ENCODE data around the gene ABLIM2.
"Not testable (repeated sequence)": the region's sequence is repeated elsewhere in the genome, so short reads cannot be mapped to it uniquely, and the experiment has no call there.

ABLIM2 gene

DNA sequence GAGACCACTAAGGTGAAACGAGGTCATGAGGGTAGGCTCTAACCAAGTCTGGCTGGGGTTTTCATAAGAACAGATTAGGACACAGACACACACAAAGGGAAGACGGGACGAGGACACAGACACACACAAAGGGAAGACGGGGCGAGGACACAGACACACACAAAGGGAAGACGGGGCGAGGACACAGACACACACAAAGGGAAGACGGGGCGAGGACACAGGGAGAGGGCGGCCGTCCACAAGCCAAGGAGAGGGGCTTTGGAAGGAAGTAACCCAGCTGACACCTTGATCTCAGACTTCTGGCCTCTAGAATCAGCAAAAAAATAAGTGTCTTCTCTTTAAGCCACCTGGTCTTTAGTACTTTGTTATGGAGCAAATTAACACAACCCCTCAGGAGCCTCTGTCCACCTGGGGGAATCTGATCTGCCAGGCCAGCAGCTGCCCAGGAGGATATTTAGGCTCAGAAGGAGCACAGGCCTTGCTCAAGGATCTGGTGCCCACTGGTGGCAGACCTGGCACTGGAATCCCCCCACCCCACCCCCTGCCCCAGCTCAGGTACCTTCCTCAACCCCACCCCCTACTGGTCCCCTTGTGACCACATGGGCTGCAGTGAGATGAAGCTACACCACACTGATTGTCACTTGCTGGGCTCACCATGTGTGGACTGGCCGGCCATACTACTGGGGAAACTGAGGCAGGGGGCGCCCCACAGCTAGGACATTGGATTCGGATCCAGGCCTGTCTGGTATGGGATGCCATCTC, 2.8 kb downstream of the ABLIM2 start:
- no peak for DNase-seq

DNA sequence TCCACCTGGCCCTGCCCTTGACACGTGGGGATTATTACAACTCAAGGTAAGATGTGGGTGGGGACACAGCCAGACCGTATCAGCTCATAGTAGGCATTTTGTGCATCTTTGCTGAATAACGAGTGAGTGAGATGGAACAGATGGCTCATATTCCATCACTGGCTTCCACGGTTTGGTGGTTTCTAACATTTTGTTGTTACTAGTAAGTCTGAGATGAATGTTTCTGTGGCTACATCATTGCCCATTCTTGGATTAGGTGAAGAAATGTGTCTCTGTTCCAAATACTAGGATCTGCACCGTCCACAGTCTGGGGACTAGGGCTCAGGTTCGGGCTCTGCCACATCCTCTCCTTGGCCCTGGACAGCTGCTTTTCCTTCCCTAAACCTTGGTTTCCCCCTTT, 3.6 kb downstream of the ABLIM2 start:
- DNase-seq = no peak

DNA sequence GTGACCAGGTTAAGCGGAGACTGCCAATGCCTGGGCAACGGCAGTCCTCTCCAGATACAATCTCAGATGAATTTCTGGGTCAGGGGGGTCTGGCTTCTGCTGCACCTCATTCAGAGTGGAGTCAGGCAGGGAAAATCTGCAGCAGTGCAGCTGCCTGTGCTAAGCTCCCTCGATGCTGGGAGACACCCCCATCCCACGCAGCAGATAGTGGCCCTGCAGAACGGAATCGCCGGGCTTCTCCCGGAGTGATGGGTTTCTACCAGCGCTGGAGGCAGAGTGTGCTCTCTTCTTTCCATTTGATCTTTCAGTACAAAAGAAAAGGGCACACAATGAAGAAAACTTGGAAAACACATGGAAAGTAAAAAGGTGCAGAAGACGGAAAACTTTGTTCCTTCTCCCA, 5.2 kb downstream of the ABLIM2 start:
- no peak for DNase-seq

DNA sequence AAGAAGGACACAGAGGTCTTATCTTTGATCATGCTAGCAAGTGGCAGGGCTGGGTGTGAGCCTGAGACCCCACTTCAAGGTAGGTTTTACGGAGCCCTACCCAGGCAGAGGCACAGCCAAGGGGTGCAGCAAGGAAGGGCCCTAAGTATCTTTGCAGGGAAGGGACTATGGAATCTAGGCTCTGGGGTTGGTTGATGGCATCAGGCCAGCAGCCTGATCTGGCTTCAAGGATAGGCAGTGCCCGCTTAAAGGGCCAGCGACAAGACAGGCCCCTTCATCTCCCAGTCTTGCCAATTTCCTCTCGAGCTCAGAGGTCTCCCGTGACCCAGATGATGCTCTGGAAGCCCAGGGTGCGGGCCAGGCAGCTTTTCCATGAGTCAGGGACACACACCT, 5.8 kb downstream of the ABLIM2 start:
- no peak for DNase-seq

GRCh38 chr4:8152090-8152864, 6.3 kb downstream of the ABLIM2 start:
- DNase-seq = no peak

DNA sequence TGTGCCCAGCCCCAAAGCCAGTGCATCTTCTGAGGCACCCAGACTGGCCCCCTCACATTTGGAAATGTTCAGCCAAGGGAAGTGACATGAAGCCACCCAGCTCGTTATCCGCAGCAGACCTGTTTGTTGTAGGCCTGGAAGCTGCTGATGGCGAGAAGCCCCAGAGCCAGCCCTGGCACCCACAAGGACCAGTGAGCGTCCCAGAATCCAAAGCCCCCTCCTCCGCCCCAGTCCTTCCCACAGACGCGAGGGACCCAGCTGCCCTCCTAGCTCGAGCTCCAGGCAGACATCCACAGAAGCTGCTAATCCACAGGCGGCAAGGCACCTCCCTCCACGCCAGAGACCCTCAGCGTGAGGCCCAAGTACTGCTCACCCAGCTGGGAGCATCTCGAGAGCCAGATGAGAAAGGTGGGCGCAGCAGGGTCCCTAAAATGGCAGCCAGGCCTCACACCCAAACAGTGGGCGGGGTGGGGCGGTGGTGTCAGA, 7.4 kb downstream of the ABLIM2 start:
- DNase-seq = no peak

- DNase-seq = no peak
Observed at GRCh38 chr4:8150152-8151090, 8.2 kb downstream of the ABLIM2 start.

DNA sequence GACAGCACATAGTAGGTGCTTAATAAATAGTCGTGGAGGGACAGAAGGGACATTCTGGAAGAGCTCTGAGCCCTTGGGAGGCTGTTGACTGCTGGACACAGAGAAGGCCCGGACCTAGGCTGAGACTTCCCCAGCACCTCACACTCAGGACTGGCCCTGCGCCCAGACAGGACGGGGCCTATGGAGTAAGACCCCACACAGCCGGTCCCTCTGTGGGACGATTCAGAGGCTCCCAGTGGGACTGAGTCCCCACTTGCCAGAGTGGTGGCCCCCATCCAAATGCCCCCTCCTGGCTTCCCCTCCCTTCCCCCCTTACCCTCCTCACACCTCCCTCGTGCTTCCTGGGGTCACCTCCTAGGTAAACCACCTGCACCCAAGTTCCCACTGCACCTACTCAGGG, 8.9 kb downstream of the ABLIM2 start:
- DNase-seq = no peak

DNA sequence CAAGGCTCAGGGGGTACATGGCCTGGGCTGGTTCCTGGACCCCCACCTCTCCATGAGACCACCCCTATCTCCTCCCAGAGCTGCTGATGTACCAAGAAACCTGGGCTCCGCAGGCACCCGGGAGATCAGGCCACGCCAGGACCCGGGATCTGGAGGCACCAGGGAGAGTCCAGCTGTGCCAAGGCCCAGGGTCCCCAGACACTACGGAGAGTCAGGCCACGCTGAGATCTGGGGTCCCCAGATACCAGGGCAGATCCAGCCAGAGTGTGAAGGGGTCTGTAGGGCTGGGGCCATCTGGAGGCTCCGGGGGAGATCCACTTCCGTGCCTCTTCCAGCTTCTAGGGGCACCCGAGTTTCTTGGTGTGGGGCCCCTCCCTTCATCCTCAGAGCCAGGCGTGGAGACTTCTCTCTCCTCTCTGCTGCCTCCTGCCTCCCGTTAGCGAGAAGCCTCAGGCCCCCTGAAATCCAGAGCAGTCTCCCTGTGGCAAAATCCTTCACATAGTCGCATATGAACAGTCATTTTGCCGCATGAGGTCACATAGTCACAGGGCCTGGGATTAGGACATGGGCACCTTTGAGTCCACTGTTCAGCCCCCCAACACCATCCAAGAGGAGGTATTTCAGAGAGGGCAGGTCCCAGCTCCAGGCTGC, 9.7 kb downstream of the ABLIM2 start:
- DNase-seq = no peak

DNA sequence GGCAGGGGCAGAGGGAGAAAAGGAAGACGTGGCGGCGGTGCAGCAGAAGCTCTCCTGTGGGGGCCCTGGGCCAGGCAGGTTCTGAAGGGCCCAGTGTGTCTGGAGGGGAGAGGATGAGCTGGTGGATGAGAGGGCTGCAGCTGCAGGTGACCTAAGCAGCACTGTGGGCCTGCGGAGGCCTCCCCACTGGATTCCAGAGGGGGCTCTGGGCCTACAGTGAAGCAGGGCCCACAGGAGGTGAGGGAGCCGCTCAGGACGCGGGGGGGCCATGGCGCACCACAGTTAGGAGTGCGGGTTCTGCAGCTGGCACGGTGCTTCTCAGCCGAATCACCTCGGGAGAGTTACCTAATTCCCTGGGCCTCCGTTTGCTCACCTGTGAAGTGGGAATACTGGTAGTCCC, 10.5 kb downstream of the ABLIM2 start:
- DNase-seq = no peak

GRCh38 chr4:8147231-8147970, 11.2 kb downstream of the ABLIM2 start:
- no peak for DNase-seq

- no peak for DNase-seq
Observed at GRCh38 chr4:8146157-8146556, 12.5 kb downstream of the ABLIM2 start.

DNA sequence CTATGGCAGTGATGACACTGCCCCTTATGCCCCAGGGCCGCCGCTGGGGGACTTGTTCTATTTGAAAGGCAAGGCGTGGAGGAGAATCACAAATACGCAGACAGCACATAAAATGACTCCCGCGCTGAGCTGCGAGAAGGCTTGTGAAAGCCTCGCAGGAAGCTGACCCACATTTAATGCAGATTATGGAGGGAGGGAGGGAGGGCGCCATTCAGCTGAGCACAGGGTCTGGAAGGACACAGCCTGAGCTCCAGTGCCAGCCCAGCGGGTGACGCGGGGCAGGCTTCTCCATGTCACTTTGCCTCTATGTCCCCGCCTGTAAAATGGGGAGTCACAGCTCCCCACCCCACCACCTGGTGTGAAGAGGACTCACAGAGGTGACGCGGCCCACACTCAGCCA, 14.3 kb downstream of the ABLIM2 start:
- no peak for DNase-seq

GRCh38 chr4:8143392-8144140, 15.0 kb downstream of the ABLIM2 start:
- DNase-seq = no peak

DNA sequence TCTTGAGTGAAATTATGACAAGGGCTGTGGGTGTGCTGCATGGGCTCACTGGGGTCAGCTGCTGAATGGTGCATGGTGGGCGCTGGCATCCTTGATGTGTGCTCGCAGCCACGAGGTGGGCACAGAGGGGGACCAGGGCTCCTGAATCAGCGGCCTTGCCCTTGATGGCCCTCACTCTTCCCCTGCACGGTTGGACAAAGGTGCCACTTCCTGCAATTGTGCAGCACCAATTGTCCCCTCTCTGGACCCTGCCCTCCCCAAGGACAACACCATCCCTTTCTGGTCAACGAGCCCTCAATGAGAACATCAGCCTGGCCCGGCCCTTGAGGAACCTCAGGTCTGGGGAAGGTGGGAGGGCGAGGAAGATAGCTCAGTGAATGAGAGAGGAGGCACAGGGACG, 16.1 kb downstream of the ABLIM2 start:
- DNase-seq = no peak

- DNase-seq = no peak
Observed at GRCh38 chr4:8141935-8142334, 16.7 kb downstream of the ABLIM2 start.

DNA sequence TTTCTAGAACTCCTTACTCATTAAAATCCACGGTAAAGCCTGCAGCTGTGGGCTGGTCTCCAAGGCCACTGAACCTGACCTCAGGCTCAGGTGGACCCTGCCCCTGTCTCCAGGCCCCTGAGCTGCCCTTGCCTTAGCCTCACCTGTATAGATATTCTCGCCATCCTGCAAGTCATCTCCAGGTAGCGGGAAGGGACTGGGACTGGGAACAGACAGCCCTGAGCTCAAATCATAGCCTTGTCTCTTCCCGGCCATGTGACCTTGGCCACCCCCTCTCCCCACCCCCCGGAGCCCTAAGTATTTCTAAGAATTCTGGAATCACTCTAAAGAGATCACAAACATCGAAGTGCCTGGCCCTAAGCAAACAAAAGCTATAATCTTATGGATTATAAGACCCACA, 17.7 kb downstream of the ABLIM2 start:
- no peak for DNase-seq

DNA sequence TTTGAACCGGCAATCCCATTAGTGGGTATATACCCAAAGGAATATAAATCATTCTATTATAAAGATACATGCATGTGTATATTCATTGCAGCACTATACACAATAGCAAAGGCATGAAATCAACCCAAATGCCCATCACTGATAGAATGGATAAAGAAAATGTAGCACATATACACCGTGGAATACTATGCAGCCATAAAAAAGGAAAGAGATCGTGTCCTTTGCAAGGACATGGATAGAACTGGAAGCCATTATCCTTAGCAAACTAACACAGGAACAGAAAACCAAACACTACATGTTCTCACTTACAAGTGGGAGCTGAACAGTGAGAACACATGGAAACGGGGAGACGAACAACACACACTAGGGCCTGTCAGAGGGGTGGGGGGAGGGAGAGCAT, 18.9 kb downstream of the ABLIM2 start:
- not testable (repeated sequence) for DNase-seq

- DNase-seq = no peak
Observed at GRCh38 chr4:8136972-8137710, 21.5 kb downstream of the ABLIM2 start.

- DNase-seq = no peak
Observed at GRCh38 chr4:8136529-8136928, 22.1 kb downstream of the ABLIM2 start.

Measured in fibroblast of upper back skin (primary cell).